Common myeloid progenitor, CD34-positive (primary cell): Measurements from ENCODE around the gene RALGDS.
A peak's percentile ranks its signal among the peaks of the same experiment; 100 is the strongest.

Experiments used
- CTCF ChIA-PET: fragments of 350-600 bp; sonication (Branson Sonifier 250); formaldehyde crosslinking; loops from one replicate; lab custom pipeline; 2021; ENCODE audit warnings: antibody characterized with exemption; lab: Charles Lee
- POLR2A ChIA-PET: fragments of 350-600 bp; sonication (Branson Sonifier 250); formaldehyde crosslinking; loops from one replicate; lab custom pipeline; 2021; ENCODE audit warnings: antibody characterized with exemption; lab: Charles Lee
- DNase-seq, 3 donors: peaks; one replicate each; pipeline versions ENCODE4 v3.0.0 to v3.0.0-alpha.2; 2013
- H3K27ac ChIP-seq, 2 experiments: 1 replicate in 1 of 2; 2 replicates in 1 of 2; pipeline ENCODE4 v1.7.0; 2013; ENCODE audit warnings: inconsistent platforms in 2 of 2, low read length in 2 of 2, mild to moderate bottlenecking in 2 of 2, low read depth in 1 of 2, moderate library complexity in 1 of 2; ENCODE audit not compliant: severe bottlenecking in 2 of 2, insufficient read depth in 1 of 2, poor library complexity in 1 of 2
- H3K27me3 ChIP-seq, 5 experiments: replicated peaks in 2 of 5; 1 replicate in 3 of 5; 2 replicates in 2 of 5; pipeline versions ENCODE4 v1.6.1 to v1.7.0; 2013; ENCODE audit warnings: low read length in 4 of 5, mild to moderate bottlenecking in 2 of 5, moderate library complexity in 2 of 5, inconsistent platforms in 1 of 5; ENCODE audit not compliant: insufficient read depth in 5 of 5, control insufficient read depth in 4 of 5
- H3K36me3 ChIP-seq, 4 experiments: 1 replicate in 2 of 4; 2 replicates in 2 of 4; pipeline versions ENCODE4 v1.6.1 to v1.7.0; 2013; ENCODE audit warnings: low read length in 3 of 4, control low read depth in 1 of 4, mild to moderate bottlenecking in 1 of 4; ENCODE audit not compliant: control insufficient read depth in 4 of 4, insufficient read depth in 4 of 4
- H3K4me1 ChIP-seq, 4 experiments: 1 replicate in 3 of 4; 2 replicates in 1 of 4; pipeline versions ENCODE4 v1.6.1 to v1.7.1; 2013; ENCODE audit warnings: low read length in 3 of 4, mild to moderate bottlenecking in 3 of 4, control low read depth in 1 of 4, inconsistent platforms in 1 of 4, moderate library complexity in 1 of 4; ENCODE audit not compliant: control insufficient read depth in 4 of 4, insufficient read depth in 4 of 4; ENCODE audit errors: control extremely low read depth in 1 of 4
- H3K4me3 ChIP-seq, 7 experiments: 1 replicate in 4 of 7; 2 replicates in 3 of 7; pipeline versions ENCODE4 v1.5.1 to v1.7.0; 2013; ENCODE audit warnings: mild to moderate bottlenecking in 7 of 7, low read length in 6 of 7, moderate library complexity in 6 of 7, inconsistent platforms in 2 of 7, low read depth in 2 of 7, control low read depth in 1 of 7; ENCODE audit not compliant: insufficient read depth in 4 of 7, control insufficient read depth in 1 of 7; ENCODE audit errors: extremely low read depth in 1 of 7
- H3K9me3 ChIP-seq, 5 experiments: 1 replicate in 4 of 5; 2 replicates in 1 of 5; pipeline versions ENCODE4 v1.6.1 to v1.7.1; 2013; ENCODE audit warnings: low read length in 4 of 5, mild to moderate bottlenecking in 2 of 5, inconsistent platforms in 1 of 5, low read depth in 1 of 5, moderate library complexity in 1 of 5; ENCODE audit not compliant: control insufficient read depth in 4 of 5, insufficient read depth in 2 of 5; ENCODE audit errors: control extremely low read depth in 1 of 5
- WGBS: methylation state at CpG from one replicate; pipeline ENCODE4 v1.1.5; 2013; ENCODE audit not compliant: insufficient coverage; 5-methylcytosine and 5-hydroxymethylcytosine counted together

The RALGDS gene

GRCh38 chr9:133115604-133116345 is 5.3 kb downstream of the RALGDS start:
- ChIA-PET CTCF (interaction anchor here (0.8 to 22.2 kb wide), 6 partner anchors 10 to 32 kb away, joined by 3 to 445 read pairs (median 6); no protein-coding TSS in a partner anchor), POLR2A (interaction anchor here (0.7 to 12.6 kb wide), 6 partner anchors 8 to 30 kb away, joined by 3 to 111 read pairs (median 5); no protein-coding TSS in a partner anchor)
- H3K27me3 ChIP-seq, result no peaks in the 10 kb centered on the region
- H3K4me1 ChIP-seq, result peaks cover 2 to 92% (median 84%) of the 10 kb centered on the region in 4 experiments
- peak in 2 of 3 donors; percentile 46 to 50 for DNase-seq
- peaks cover 0 to 23% (median 8%) of the 10 kb centered on the region in 4 experiments for H3K36me3 ChIP-seq
- peak overlapping the region in 1 of 2 experiments; percentile 34 for H3K27ac ChIP-seq
- peak overlapping the region in 1 of 7 experiments; percentile 9 for H3K4me3 ChIP-seq
- no peaks in the 10 kb centered on the region for H3K9me3 ChIP-seq
- WGBS, result 95% methylated on average over 30 of the region's 32 CpGs

- no peaks in the 10 kb centered on the region for H3K9me3 ChIP-seq
- H3K4me1 ChIP-seq, result peaks cover 2 to 86% (median 77%) of the 10 kb centered on the region in 4 experiments
- H3K4me3 ChIP-seq, result peak overlapping the region in 2 of 7 experiments; percentile 20 to 23
- peak overlapping the region in 1 of 2 experiments; percentile 34 for H3K27ac ChIP-seq
- DNase-seq, result peak in 2 of 3 donors; percentile 74 to 76
- no peaks in the 10 kb centered on the region for H3K27me3 ChIP-seq
- H3K36me3 ChIP-seq, result peaks cover 0 to 28% (median 12%) of the 10 kb centered on the region in 4 experiments
- ChIA-PET POLR2A (interaction anchor here (1.2 to 12.6 kb wide), 4 partner anchors 9 to 31 kb away, joined by 4 to 111 read pairs (median 36); no protein-coding TSS in a partner anchor), CTCF (interaction anchor here (0.8 to 22.2 kb wide), 8 partner anchors 9 to 32 kb away, joined by 3 to 445 read pairs (median 10); no protein-coding TSS in a partner anchor)
- 69% methylated on average over 18 of the region's 19 CpGs for WGBS
These were observed 6.0 kb downstream of the RALGDS start for GRCh38 chr9:133114886-133115603.

GRCh38 chr9:133113949-133114885 is 6.8 kb downstream of the RALGDS start:
- Histone ChIP-seq H3K27ac (peak overlapping the region in 1 of 2 experiments; percentile 82), H3K36me3 (peaks cover 0 to 36% (median 20%) of the 10 kb centered on the region in 4 experiments), H3K4me3 (peak overlapping the region in 4 of 7 experiments; percentile 32 to 55 (median 50)), H3K9me3 (no peaks in the 10 kb centered on the region), H3K27me3 (no peaks in the 10 kb centered on the region), H3K4me1 (peaks cover 2 to 78% (median 69%) of the 10 kb centered on the region in 4 experiments)
- peak in 2 of 3 donors; percentile 48 to 60 for DNase-seq
- WGBS, result 55% methylated on average over 18 of the region's 20 CpGs
- POLR2A ChIA-PET, result interaction anchor here (1.2 to 12.6 kb wide), 6 partner anchors 8 to 32 kb away, joined by 4 to 111 read pairs (median 14); partner anchors contain the start of gene RALGDS
- CTCF ChIA-PET, result interaction anchor here (1.0 to 22.2 kb wide), 7 partner anchors 8 to 57 kb away, joined by 3 to 445 read pairs (median 13); no protein-coding TSS in a partner anchor

- WGBS, result 31% methylated on average over 15 of the region's 19 CpGs
- POLR2A ChIA-PET, result interaction anchor here (1.0 to 12.6 kb wide), 9 partner anchors 9 to 32 kb away, joined by 5 to 111 read pairs (median 8); partner anchors contain the start of gene RALGDS
- peak in 2 of 3 donors; percentile 61 to 71 for DNase-seq
- CTCF ChIA-PET, result interaction anchor here (1.0 to 22.2 kb wide), 10 partner anchors 8 to 65 kb away, joined by 3 to 445 read pairs (median 10); no protein-coding TSS in a partner anchor
- H3K27me3 ChIP-seq, result no peaks in the 10 kb centered on the region
- H3K27ac ChIP-seq, result peak overlapping the region; percentile 61 to 82
- no peaks in the 10 kb centered on the region for H3K9me3 ChIP-seq
- peaks cover 0 to 39% (median 28%) of the 10 kb centered on the region in 4 experiments for H3K36me3 ChIP-seq
- H3K4me3 ChIP-seq, result peak overlapping the region in 5 of 7 experiments; percentile 19 to 55 (median 44)
- H3K4me1 ChIP-seq, result peaks cover 2 to 69% (median 63%) of the 10 kb centered on the region in 4 experiments
These were observed 7.7 kb downstream of the RALGDS start for GRCh38 chr9:133113163-133113948.

- Histone ChIP-seq H3K4me3 (peak overlapping the region in 4 of 7 experiments; percentile 19 to 55 (median 50)), H3K27me3 (no peaks in the 10 kb centered on the region), H3K4me1 (peaks cover 2 to 62% (median 58%) of the 10 kb centered on the region in 4 experiments), H3K36me3 (peaks cover 0 to 46% (median 34%) of the 10 kb centered on the region in 4 experiments), H3K9me3 (no peaks in the 10 kb centered on the region), H3K27ac (peak overlapping the region; percentile 61 to 82)
- ChIA-PET CTCF (interaction anchor here (1.1 to 22.2 kb wide), 8 partner anchors 10 to 64 kb away, joined by 3 to 445 read pairs (median 12); no protein-coding TSS in a partner anchor), POLR2A (interaction anchor here (1.0 to 12.6 kb wide), 8 partner anchors 9 to 33 kb away, joined by 5 to 111 read pairs (median 9); partner anchors contain the start of gene RALGDS)
- WGBS, result 5% methylated on average over 4 of the region's 7 CpGs
- peak; percentile 93 to 99 (median 99) for DNase-seq
These were observed 8.4 kb downstream of the RALGDS start for GRCh38 chr9:133112663-133113026.
